Measurements from ENCODE around the gene IFNA8. TPM values are rescaled to one million over a fixed set of nuclear protein-coding genes. Genes with fewer than 3 reads are reported as not detected.
"Not testable (repeated sequence)": the region's sequence is repeated elsewhere in the genome, so short reads cannot be mapped to it uniquely, and the experiment has no call there.

IFNA8 gene
- total RNA-seq, 1 experiment from 2014 or later, result not detected

GRCh38 chr9:21428235-21428634 is 19.3 kb downstream of the IFNA8 start:
- DNase-seq (ENCODE audit: low read depth), result no peak

- no peak for DNase-seq (ENCODE audit: low read depth)
These were observed 20.3 kb downstream of the IFNA8 start for GRCh38 chr9:21429191-21429590.

- DNase-seq (ENCODE audit: low read depth), result no peak
These were observed 23.9 kb downstream of the IFNA8 start for GRCh38 chr9:21432672-21433425.

DNA sequence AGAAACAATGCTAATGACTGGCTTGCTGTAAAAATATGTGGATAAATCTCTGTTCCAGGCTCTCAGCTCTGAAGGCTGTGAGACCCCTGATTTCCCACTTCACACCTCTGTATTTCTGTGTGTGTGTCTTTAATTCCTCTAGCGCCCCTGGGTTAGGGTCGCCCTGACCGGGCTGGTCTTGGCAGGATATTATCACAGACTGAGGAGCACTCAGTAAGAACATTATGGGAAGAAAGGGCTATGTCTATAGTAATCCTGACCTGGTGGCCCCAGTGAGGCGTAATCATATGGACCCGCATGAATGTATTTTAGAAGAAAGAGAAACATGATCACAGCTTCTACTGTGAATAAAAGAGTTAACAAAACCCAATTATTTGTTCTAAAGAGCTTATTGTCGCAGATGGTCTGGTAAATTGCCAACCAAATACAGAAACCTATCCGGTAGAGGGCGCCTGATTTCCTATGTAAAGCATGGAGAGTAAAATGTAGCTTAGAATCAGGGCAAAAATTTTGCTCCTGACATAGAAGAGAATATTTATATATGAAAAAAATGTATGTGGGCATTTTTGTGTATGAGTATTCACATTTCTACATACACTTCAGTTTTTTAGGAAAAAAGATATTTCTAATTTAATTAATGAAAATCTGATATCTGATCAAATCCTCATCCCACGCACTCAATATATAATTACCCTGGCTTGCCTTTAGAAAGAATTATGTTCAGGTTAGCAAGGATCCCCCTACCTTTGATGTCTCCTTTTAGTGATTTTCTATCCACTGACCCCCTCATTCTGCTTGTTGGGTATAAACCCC is 25.5 kb downstream of the IFNA8 start:
- DNase-seq (ENCODE audit: low read depth), result no peak

- not testable (repeated sequence) for DNase-seq (ENCODE audit: low read depth)
These were observed 26.1 kb downstream of the IFNA8 start for GRCh38 chr9:21435015-21435383.

- DNase-seq (ENCODE audit: low read depth), result no peak
These were observed 31.2 kb downstream of the IFNA8 start, which contains the start of gene IFNA1 for GRCh38 chr9:21440139-21440538. Gene IFNA1, plus strand, starts transcription at chr9:21440439. Its CDS starts 69 bp downstream, at chr9:21440508.

GRCh38 chr9:21443849-21444625 is 35.1 kb downstream of the IFNA8 start:
- no peak for DNase-seq (ENCODE audit: low read depth)

DNA sequence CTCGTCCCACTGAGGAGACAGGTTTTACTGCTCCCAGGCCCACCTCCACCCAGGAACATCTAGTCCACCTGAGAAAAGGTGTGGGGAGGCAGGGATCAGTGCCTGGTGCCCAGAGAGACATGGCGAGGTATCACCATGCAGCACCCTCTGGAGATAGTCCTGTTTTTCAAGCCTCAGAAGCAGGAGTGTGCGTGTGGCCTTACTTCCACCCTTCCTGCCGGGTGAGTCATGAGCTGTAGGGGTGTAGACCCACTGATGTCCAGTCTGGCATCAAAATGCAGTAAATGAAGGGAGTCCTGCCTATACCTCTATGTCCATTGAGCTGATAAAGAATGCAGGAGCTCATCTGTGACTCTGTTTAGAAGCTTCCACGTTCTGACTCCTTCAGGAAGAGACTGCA is 40.4 kb downstream of the IFNA8 start:
- not testable (repeated sequence) for DNase-seq (ENCODE audit: low read depth)

DNA sequence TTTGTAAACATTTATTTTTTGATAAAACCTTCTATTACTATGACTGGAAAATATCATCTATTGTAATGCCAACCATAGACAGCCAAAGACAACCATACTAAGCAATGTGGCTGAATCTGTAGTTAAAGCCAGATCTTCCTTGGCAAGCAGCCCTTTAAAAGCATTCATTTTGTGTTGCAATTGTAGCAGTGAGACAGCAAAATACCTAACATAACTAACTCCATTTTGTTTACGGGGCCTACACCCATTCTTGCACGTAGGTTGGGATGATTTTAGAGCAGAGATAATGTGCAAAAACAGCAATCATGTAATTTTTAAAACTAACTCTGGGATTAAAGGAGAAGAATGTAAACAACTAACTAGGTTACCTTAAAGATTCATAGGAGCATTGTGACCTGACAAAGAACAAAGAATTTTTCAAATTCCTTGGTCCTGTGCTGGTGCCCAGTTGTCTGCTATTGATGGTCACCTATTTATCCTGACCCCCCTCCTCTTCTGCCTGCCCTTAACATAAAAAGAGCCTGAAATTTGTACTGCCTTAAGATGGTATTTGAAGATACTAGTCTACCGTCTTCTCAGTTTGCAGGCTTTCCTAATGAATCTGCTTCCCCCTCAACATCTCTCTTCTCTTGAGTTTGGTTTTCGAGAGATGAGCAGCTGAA is 41.9 kb downstream of the IFNA8 start:
- DNase-seq (ENCODE audit: low read depth), result no peak

DNA sequence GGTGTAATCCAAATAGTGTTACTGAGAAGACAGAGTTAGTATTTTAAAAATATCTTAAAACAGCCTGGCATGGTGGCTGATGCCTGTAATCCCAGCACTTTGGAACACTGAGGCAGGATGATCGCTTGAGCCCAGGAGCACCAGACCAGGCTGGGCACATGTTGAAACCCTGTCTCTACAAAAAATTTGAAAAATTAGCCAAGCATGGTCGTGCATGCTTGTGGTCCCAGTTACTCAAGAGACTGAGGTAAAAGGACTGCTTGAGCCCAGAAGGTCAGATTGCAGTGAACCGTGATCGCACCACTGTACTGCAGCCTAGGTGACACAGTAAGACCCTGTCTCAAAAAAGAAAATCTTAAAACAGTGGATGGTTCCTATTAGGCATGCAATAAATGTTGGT is 43.8 kb downstream of the IFNA8 start:
- DNase-seq (ENCODE audit: low read depth), result no peak

DNA sequence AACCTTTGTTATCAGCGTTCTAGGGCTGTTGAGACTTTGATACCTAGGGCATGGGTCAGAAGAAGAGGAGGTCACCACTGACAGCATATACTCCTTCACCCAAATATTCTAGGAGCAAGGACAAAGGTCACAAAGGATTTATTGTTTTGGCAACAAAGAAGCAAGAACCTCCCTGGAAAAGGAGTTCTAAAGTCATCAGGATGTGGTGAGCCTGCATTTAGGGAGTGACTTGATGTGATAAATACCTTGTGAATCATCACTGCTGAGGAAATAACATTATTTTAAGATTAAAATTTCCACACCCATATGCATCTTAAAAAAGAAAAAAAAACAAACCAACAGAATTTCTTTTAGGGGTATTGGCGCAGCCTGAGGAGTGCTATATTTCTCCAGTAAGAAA is 45.2 kb downstream of the IFNA8 start:
- no peak for DNase-seq (ENCODE audit: low read depth)

DNA sequence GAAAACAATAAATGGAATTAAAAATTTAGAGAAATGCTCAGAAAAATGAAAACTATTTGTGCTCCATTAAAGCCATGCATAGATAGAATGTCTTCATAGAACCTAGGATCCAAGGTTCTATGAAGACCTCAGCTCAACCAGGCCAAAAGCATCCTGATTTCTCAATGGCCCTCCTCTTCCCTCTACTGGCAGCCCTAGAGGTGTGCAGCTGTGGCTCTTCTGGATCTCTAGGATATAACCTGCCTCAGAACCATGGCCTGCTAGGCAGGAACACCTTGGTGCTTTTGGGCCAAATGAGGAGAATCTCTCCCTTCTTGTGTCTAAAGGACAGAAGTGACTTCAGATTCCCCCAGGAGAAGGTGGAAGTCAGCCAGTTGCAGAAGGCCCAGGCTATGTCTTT is 46.4 kb downstream of the IFNA8 start:
- no peak for DNase-seq (ENCODE audit: low read depth)

Other genes starting within 250 kb of the IFNA8 start
- not detected in 2 replicates for gene IFNA21, start 242.5 kb upstream of the IFNA8 start, total RNA-seq (2014; rRNA removed; shearing (Covaris generic))
- not detected in 2 replicates for gene IFNA4, start 221.5 kb upstream of the IFNA8 start, total RNA-seq (2014; rRNA removed; shearing (Covaris generic))
- gene IFNA7, start 206.9 kb upstream of the IFNA8 start, total RNA-seq (2014; rRNA removed; shearing (Covaris generic)), result not detected in 2 replicates
- not detected in 2 replicates for gene IFNA10, start 202.0 kb upstream of the IFNA8 start, total RNA-seq (2014; rRNA removed; shearing (Covaris generic))
- not detected in 2 replicates for gene IFNA16, start 191.8 kb upstream of the IFNA8 start, total RNA-seq (2014; rRNA removed; shearing (Covaris generic))
- gene IFNA17, start 180.9 kb upstream of the IFNA8 start, total RNA-seq (2014; rRNA removed; shearing (Covaris generic)), result not detected in 2 replicates
- not detected in 2 replicates for gene IFNA14, start 169.1 kb upstream of the IFNA8 start, total RNA-seq (2014; rRNA removed; shearing (Covaris generic))
- not detected in 2 replicates for gene IFNA5, start 103.8 kb upstream of the IFNA8 start, total RNA-seq (2014; rRNA removed; shearing (Covaris generic))
- gene KLHL9, start 73.7 kb upstream of the IFNA8 start, total RNA-seq (2014; rRNA removed; shearing (Covaris generic)), result not detected in 2 replicates
- not detected in 2 replicates for gene IFNA6, start 58.2 kb upstream of the IFNA8 start, total RNA-seq (2014; rRNA removed; shearing (Covaris generic))
- gene IFNA13, start 41.1 kb upstream of the IFNA8 start, total RNA-seq (2014; rRNA removed; shearing (Covaris generic)), result not detected in 2 replicates
- gene IFNA2, start 23.7 kb upstream of the IFNA8 start, total RNA-seq (2014; rRNA removed; shearing (Covaris generic)), result not detected in 2 replicates
- not detected in 2 replicates for gene IFNA1, start 31.3 kb downstream of the IFNA8 start, total RNA-seq (2014; rRNA removed; shearing (Covaris generic))
- gene IFNE, start 73.2 kb downstream of the IFNA8 start, total RNA-seq (2014; rRNA removed; shearing (Covaris generic)), result not detected in 2 replicates